GM18907 (cell line): ENCODE measurements around the gene IQSEC1.

Source experiments
- ATAC-seq: cut with Tn5 transposase; IDR thresholded peaks from one replicate; pipeline ENCODE4 v1.9.1; 2021; ENCODE audit warnings: mild to moderate bottlenecking, moderate library complexity; ENCODE audit not compliant: unreplicated experiment

The IQSEC1 gene

GRCh38 chr3:13052191-13052820 is 20.9 kb downstream of the IQSEC1 start:
- ATAC-seq = no peak

- ATAC-seq = no peak
Observed at GRCh38 chr3:13051581-13051980, 21.6 kb downstream of the IQSEC1 start.

- no peak for ATAC-seq
Observed at GRCh38 chr3:13051066-13051465, 22.2 kb downstream of the IQSEC1 start.

GRCh38 chr3:13050446-13050845 is 22.8 kb downstream of the IQSEC1 start:
- no peak for ATAC-seq

- no peak for ATAC-seq
Observed at GRCh38 chr3:13049400-13049799, 23.8 kb downstream of the IQSEC1 start.

GRCh38 chr3:13047296-13048165 is 25.7 kb downstream of the IQSEC1 start:
- ATAC-seq = no peak

- ATAC-seq = peak; percentile 28
Observed at GRCh38 chr3:13046569-13047274, 26.5 kb downstream of the IQSEC1 start.

GRCh38 chr3:13045904-13046568 is 27.2 kb downstream of the IQSEC1 start:
- peak; percentile 85 for ATAC-seq

- peak; percentile 8 for ATAC-seq
Observed at GRCh38 chr3:13045241-13045903, 27.9 kb downstream of the IQSEC1 start.

- ATAC-seq = no peak
Observed at GRCh38 chr3:13044496-13045240, 28.6 kb downstream of the IQSEC1 start.

GRCh38 chr3:13043656-13044055 is 29.6 kb downstream of the IQSEC1 start:
- no peak for ATAC-seq

- no peak for ATAC-seq
Observed at GRCh38 chr3:13042715-13043271, 30.4 kb downstream of the IQSEC1 start.

GRCh38 chr3:13042127-13042701 is 31.0 kb downstream of the IQSEC1 start:
- ATAC-seq = no peak

- no peak for ATAC-seq
Observed at GRCh38 chr3:13041113-13041776, 32.0 kb downstream of the IQSEC1 start.

GRCh38 chr3:13040361-13041074 is 32.7 kb downstream of the IQSEC1 start:
- ATAC-seq = peak; percentile 86

GRCh38 chr3:13039213-13039896 is 33.9 kb downstream of the IQSEC1 start:
- no peak for ATAC-seq

GRCh38 chr3:13037458-13038117 is 35.6 kb downstream of the IQSEC1 start:
- ATAC-seq = no peak
